Body of pancreas (tissue), 2 donors: ENCODE measurements around the gene FOXJ3. TPM values are rescaled to one million over a fixed set of nuclear protein-coding genes. Genes with fewer than 3 reads are reported as not detected.

ENCODE experiments used
- total RNA-seq, 2 donors: library from RNA; depleted of rRNA; stranded (reverse); fragments of >200 nt; gene quantifications; one replicate each; pipeline ENCODE4 v1.1.0, GENCODE V29; 2016

Gene FOXJ3
- total RNA-seq, 2 donors from 2014 or later = 25.2 to 50.4 TPM

Other genes with a start within 250 kb of the FOXJ3 start
- not detected for gene GUCA2B, start 181.8 kb downstream of the FOXJ3 start, total RNA-seq
- not detected for gene GUCA2A, start 170.5 kb downstream of the FOXJ3 start, total RNA-seq
- gene RIMKLA, start 45.6 kb upstream of the FOXJ3 start, total RNA-seq = 1 to 10 TPM in 1 of 2 donors, under 1 TPM in 1; 0.99 to 1.6 TPM
- gene ZMYND12, start 120.8 kb upstream of the FOXJ3 start, total RNA-seq = 1 to 10 TPM; 1.0 to 1.3 TPM
- 10 to 100 TPM; 25.9 to 27.4 TPM for gene PPCS, start 121.3 kb upstream of the FOXJ3 start, total RNA-seq
- gene CCDC30, start 128.1 kb upstream of the FOXJ3 start, total RNA-seq = 1 to 10 TPM; 2.3 to 8.9 TPM